Suprapubic skin (tissue), 4 donors: ENCODE measurements around the gene TESMIN.

Source experiments
- CTCF ChIP-seq, 2 donors: fragments of 200-600 bp in 1 of 2; fragments of 450-650 bp in 1 of 2; sonication (generic) in 1 of 2; IDR thresholded peaks; one replicate each; pipeline ENCODE4 v1.5.1; 2016 to 2019; ENCODE audit warnings: antibody characterized with exemption in 2 of 2, mild to moderate bottlenecking in 1 of 2, moderate library complexity in 1 of 2
- EP300 ChIP-seq: sonication (generic); formaldehyde crosslinking; IDR thresholded peaks from one replicate; pipeline ENCODE4 v1.6.1; 2017; ENCODE audit warnings: antibody characterized with exemption
- POLR2A ChIP-seq, 2 donors: fragments of 450-650 bp; IDR thresholded peaks; one replicate each; pipeline ENCODE4 v1.6.1; 2017; ENCODE audit warnings: antibody characterized with exemption in 2 of 2, mild to moderate bottlenecking in 2 of 2, moderate library complexity in 2 of 2
- POLR2AphosphoS5 ChIP-seq, 3 donors: sonication (generic); formaldehyde crosslinking; IDR thresholded peaks; one replicate each; pipeline ENCODE4 v1.6.1; 2017; ENCODE audit warnings: antibody characterized with exemption in 3 of 3

GRCh38 chr11:68687311-68687710, 64.0 kb downstream of the TESMIN start:
- TF ChIP-seq POLR2AphosphoS5 (IDR thresholded peaks at IDR 0.05) (no peak), POLR2A (IDR thresholded peaks at IDR 0.05) (no peak), EP300 (no peak), CTCF (IDR thresholded peaks at IDR 0.05) (no peak)
